ENCODE measurements around the gene SLC8A1.

SLC8A1 gene

DNA sequence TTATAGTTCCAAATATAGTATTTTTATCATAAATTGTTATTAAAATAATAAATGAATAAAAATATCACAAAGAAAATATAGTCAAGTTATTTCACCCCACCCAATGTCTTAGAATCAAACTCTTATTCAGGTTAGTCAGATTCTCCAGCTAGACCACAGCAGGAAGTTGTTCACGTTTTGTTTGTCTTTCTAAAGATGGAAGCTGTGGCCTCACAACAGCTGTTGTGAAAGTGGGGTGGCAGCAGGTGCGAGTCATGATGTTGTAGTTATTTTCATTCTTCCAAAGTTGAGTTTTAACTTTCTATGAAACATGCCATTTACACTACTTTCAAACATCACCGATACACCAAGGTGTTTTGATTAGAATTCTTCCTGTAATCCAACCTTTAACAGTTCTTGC, 272.9 kb downstream of the SLC8A1 start:
- no peak for DNase-seq

DNA sequence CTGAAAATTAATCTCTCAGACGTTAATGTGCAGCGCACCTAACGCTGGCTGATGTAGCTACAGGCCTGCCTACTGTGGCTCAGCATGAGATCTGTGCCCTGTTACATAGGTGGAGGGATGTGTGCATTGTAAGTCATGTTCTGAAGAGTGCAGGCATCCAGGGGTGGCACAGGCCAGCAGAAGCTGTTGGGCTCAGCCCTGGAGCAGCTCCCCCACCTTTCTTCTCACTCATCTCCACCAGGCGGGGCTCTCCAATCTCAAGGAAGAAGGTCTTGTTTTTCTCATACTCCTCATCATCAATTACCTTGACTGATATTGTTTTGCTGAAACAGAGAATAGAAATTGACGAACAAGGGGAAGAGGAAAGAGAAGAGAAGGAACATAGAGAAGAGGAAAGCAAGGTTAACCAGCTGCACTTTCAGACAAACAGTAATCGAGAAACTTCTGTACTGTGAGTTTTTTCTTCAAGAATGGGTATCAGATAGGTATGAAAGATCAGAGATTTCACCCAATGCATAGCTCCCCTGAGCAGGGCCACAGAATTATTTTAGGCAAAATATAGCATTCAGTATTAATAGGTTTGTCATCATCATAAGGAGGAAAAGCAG, 273.6 kb downstream of the SLC8A1 start:
- no peak for DNase-seq

DNA sequence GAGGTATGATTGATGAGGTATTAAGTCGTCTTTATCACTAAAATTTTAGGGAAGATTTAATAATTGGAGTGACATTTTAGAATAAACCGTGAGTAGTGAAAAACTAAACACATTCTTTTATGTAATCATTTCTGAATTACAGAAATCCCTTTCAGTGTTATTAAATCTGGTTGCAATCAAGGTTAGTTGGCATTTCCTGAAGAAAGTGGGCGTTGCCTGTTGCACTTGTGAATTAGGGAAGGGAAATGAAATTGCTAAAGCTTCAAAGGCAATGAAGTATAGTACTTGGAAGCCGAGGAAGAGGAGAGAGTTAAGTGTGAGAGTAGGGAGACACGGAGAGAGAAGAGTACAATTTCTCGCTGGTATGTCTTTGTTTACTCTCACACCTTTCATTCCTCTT, 274.5 kb downstream of the SLC8A1 start:
- no peak for DNase-seq

DNA sequence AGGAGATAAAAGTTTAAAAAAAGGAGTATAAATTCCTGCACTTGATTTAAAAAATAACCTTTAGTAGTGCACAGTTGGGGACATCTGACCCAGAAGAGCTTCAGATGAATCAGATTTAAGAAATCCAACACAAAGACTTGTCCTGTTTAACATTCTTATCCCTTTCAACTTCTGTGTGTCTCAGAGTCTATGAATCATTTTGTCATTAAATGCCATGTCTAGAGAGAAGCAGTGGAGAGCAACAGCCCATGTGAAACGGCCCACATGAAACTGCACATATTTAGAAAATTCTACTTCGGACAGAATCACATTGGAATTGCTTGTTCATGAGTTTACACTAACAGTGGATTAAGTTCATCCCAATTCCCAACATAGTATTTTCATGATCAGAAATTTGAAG, 278.6 kb downstream of the SLC8A1 start:
- no peak for DNase-seq

DNA sequence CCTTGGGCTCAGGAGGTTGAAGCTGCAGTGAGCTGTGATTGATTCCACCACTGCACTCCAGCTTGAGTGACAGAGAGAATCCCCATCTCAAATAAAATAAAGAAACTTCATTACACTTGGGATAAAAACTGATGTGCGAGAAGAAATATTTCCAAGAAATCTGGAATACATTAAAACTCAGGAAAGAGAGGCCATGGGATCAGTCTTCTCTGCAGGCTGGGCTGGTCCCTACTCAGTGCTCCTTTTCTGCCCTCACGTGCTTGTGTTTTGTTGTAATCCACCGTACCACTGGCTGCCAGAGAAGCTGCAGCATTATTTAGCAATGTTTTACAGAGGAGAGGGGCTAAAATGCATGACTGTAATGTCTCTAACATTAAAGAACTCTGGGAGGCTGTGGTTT, 282.0 kb downstream of the SLC8A1 start:
- no peak for DNase-seq

DNA sequence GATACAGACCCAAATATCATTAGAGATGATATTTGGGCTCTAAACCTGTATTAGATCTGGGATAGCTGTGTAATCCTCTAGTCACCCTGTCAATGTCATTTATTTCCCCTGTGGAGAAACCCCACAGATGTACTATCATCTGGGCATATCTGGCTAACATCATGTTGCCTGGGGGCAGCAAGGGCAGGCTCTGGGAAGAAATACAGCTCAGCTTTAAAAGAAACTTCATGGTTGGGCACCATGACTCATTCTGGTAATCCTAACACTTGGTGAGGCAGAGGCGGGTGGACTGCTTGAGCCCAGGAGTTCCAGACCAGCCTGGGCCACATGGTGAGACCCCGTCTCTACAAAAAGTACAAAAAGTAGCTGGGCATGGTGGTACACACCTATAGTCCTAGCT, 282.5 kb downstream of the SLC8A1 start:
- DNase-seq, result no peak

GRCh38 chr2:40168546-40168945, 283.3 kb downstream of the SLC8A1 start:
- no peak for DNase-seq

DNA sequence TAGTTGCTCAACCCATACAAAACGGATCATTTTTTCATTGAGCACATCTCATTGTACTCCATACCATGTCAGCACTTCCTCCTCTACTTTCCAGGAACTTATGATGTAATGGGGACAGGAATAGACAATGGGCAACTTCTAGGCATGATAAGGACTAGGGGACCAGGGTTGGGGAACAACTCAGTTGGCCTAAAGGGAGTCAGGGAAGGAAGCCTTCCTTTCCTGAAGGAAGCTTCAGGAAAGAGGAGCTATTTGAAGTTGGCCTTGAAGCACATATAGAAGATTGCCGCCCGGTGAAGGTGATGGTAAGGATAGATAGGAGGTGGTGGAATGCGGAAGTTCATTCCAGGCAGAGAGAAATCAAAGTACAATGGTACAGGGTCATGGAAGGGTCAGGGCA, 283.9 kb downstream of the SLC8A1 start:
- DNase-seq, result no peak

- no peak for DNase-seq
These were observed 285.9 kb downstream of the SLC8A1 start for GRCh38 chr2:40166006-40166405.

GRCh38 chr2:40165509-40165844, 286.4 kb downstream of the SLC8A1 start:
- no peak for DNase-seq

DNA sequence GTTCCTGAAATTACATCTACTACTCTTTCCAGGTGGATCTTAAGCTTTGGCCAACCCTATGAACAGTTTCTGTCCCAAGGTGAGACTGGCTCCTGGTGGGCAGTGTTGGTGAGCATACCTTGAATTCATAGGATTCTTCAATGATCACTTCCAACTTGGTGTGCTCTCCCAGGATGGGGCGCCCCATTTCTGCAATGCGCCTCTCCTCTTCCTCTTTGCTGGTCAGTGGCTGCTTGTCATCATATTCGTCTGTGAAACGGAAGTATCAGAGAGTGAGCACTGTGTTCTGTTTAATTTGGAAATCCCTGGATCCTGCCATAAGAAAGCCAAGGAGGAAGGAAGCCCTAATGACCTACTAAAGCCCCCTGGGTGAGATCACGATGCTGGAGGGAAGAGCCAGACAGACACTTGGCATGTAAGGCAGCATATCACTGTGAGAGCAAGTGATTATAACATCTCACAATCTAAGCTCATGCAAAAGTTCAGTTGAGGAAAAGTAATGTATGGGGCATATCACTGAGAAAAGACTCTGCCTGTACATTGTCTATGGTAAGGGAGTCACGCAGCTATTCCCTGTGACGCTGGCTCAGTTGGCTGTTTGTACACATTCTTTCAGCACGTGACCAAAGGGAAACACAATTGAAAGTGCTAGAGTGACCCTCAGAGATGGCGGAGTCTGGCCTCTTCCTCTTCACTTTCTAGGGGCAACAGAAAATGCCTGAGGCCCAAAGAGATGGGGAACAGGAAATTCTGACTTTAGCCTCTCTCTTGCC, 287.0 kb downstream of the SLC8A1 start:
- no peak for DNase-seq

DNA sequence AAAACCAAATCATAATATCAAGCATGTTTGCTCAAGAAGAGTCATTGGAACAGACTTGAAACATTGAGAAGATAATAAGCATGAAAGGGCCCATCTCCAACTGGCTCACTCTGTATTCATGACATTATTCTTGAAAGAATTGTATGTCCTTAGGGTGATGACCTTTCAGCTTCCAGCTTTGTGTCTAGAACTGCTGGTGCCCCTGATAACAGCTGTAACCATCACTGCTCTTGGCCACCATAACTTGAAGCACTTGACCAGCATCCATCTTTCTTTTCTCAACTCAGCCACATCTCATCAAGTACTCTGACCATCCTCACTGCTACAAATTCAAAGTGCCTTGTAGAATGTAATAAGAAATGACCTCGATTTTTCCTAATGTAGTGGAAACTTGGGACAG, 289.9 kb downstream of the SLC8A1 start:
- DNase-seq, result no peak

- no peak for DNase-seq
These were observed 291.1 kb downstream of the SLC8A1 start for GRCh38 chr2:40160751-40161218.

- no peak for DNase-seq
These were observed 292.6 kb downstream of the SLC8A1 start for GRCh38 chr2:40159333-40159732.

- no peak for DNase-seq
These were observed 293.1 kb downstream of the SLC8A1 start for GRCh38 chr2:40158781-40159180.

DNA sequence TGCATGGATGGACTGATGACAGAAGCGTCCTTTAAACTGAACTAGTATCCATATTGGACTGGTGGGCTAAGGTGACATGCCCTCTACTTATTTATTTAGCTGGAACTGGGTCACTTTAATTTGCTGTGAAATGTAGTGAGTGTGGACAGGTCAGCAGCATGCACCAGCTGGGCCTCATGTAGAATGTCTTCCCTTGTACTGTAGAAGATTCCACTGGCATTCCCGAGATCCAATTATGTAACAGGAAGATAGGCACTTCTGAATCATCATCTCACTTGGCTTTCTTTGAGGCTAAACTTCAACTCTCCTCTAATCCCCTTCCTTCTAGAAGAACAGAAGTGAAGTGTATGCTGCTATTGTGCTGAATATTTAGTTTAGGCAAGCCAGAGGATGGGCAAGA, 296.2 kb downstream of the SLC8A1 start:
- no peak for DNase-seq

DNA sequence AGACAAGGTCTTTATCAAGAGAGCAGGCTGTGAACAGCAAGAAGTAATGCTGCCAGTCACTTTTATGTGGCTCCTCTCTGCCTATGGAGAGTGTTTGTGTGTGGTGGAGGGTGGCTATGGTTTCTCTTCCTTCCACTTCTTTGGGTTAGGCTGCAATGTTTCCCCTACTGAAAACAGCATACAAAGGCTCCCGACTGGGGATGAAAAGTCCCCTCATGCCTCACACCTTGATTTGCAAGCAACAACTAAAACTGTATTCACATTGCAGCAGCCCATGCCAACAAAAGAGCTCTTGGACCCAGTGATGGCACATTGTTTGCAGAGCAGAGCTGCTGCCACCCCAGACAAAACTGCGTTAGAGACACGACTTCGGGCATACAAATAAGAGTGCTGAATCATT, 301.6 kb downstream of the SLC8A1 start:
- no peak for DNase-seq

DNA sequence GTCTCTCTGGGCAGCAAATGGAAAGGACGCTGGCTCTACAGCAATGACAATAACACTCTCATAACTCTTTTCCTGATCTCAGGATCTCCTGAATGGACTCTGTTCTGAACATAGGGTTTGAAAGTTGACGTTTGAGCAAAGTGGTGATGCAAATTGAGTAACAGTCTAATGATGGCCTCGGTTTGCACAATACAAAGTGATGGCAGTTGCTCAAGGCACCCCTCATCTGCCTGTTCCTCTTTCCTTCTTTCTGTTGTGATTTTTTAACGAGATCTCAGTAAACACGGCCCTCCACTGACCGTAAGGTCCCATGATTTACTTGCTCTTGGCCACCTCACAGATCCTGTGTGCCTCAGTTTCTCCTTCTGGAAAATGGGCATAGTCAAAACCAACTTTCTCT, 303.6 kb downstream of the SLC8A1 start:
- DNase-seq, result no peak

DNA sequence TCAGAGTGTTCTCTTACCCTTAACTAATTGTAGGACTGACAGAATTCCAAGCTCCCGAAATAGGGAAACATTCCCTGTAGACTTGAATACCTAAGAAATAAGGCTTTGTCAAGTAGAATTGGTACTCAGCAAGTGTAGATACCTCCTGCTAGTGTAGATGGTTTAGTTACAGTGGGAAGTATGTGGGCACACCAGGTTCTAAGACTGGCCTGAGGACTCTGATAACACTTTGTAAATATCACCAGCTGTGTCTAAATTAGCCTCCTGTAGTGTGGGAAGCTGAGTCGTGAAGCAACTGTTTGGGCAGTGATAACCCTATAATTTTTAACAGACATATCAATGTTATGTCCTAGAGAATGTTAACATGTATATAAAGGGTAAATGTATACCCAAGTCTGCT, 304.5 kb downstream of the SLC8A1 start:
- no peak for DNase-seq

DNA sequence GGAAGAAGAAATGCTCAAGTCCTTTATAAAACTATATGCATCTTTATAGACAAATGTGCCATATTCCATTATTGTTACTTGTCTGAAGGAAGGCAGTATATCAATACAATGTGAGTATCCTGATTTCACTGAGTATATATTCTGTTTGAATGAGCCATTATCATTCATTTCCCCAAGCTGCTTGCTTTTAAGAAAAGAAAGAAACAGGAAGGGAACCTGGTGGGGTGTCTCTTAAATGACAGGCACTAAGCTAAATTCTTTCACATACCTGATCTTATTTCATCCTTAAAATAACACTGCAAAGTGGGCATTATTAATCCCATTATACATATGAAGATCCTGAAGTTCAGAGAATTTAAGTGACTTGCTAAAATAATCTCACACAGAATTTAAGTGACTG, 307.9 kb downstream of the SLC8A1 start:
- DNase-seq, result no peak

GRCh38 chr2:40138314-40138713, 313.6 kb downstream of the SLC8A1 start:
- no peak for DNase-seq

DNA sequence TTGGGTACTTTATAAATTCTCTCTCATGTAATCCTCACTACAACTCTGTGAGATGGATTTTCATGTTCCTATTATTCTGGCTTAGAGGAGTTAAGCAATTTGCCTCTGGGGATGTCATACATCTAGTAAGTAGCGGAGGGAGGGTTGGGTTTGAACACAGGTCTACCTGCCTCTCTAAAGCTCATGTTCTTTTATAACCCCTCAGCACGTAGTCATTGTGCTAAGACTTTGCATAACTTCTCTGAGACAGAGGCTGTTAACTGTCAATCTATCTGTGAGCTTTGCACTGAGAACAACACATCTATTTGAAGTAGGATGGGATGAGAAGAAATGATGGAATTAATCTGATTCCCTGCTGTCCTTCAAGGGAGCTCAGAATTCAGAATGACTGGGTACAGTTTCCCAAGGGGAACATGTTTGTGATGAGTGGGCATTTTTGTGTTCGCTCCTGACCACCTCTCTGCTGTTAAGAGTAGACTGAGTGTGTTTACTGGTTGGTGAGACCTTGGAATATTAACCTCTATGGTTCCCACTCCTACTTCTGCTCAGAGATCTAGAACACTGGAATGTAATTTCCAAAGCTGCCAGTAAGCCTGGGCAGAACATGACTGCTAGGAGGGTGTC, 320.7 kb downstream of the SLC8A1 start:
- DNase-seq, result no peak

DNA sequence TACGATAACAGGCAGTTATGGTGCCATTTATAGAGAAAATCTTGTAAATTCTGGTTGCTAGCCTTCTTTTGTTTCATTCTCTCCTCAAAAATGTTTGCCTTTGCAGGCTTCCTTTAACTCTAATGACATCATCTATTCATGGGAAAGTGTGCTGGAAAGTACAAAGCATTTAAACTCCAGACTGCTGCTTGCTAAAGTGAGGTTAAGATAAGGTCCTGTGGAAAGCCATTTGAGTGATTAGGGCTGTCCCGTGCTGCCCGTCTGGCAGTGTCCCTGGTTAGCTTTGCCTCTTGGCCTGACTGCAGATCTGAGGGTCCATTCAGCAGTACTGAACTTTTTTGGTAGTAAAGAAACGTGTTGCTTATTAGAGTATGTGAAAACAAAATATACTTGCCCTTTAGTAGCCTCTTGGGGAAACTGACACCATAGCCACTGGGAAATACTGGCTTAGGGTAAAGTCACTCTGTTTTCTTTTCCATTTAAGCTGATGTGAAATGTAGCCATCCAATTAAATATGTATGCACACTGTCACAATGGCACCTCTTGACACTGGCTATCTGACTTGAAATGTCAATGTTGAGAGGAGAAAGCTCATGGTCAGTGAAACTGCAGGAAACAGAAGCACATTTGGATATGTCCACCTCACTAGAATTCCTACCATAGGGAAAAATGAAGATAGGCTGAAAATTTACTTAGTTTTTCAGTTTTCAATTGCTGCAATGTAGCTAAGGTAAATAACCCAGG, 321.5 kb downstream of the SLC8A1 start:
- no peak for DNase-seq

GRCh38 chr2:40129725-40130124, 322.2 kb downstream of the SLC8A1 start:
- DNase-seq, result no peak
